Measurements from ENCODE around the gene BYSL.

BYSL gene

GRCh38 chr6:41966214-41966920 is 45.1 kb downstream of the BYSL start:
- H3K4me3 ChIP-seq (ENCODE audit: low read length): no peak overlapping the region
- DNase-seq (ENCODE audit: low read depth): no peak
- TF ChIP-seq CTCF (conservative IDR thresholded peaks at IDR 0.05; ENCODE audit: low read depth, low read length): no peak

- no peak overlapping the region for H3K4me3 ChIP-seq (ENCODE audit: low read length)
- no peak for DNase-seq (ENCODE audit: low read depth)
- no peak for TF ChIP-seq CTCF (conservative IDR thresholded peaks at IDR 0.05; ENCODE audit: low read depth, low read length)
Measured at GRCh38 chr6:41966961-41967311, 45.6 kb downstream of the BYSL start.

- no peak for TF ChIP-seq CTCF (conservative IDR thresholded peaks at IDR 0.05; ENCODE audit: low read depth, low read length)
- DNase-seq (ENCODE audit: low read depth): no peak
- H3K4me3 ChIP-seq (ENCODE audit: low read length): no peak overlapping the region
Measured at GRCh38 chr6:41967312-41968287, 46.3 kb downstream of the BYSL start.

GRCh38 chr6:41970436-41970846 is 49.1 kb downstream of the BYSL start:
- H3K4me3 ChIP-seq (ENCODE audit: low read length): no peak overlapping the region
- DNase-seq (ENCODE audit: low read depth): no peak
- TF ChIP-seq CTCF (conservative IDR thresholded peaks at IDR 0.05; ENCODE audit: low read depth, low read length): no peak

GRCh38 chr6:41972826-41973225 is 51.5 kb downstream of the BYSL start:
- no peak for DNase-seq (ENCODE audit: low read depth)
- TF ChIP-seq CTCF (conservative IDR thresholded peaks at IDR 0.05; ENCODE audit: low read depth, low read length): no peak
- no peak overlapping the region for H3K4me3 ChIP-seq (ENCODE audit: low read length)

- TF ChIP-seq CTCF (conservative IDR thresholded peaks at IDR 0.05; ENCODE audit: low read depth, low read length): no peak
- H3K4me3 ChIP-seq (ENCODE audit: low read length): no peak overlapping the region
- DNase-seq (ENCODE audit: low read depth): no peak
Measured at GRCh38 chr6:41974281-41974825, 53.1 kb downstream of the BYSL start.

All from retinal pigment epithelial cell (primary cell).